Measurements from ENCODE around the gene CPPED1.

The CPPED1 gene

GRCh38 chr16:12643034-12643455 is 160.6 kb downstream of the CPPED1 start:
- H3K4me1 ChIP-seq = no peaks in the 10 kb centered on the region
- in situ Hi-C loops (cut with MboI; ENCODE audit: low sequenced_read_pairs) = no loop called here
- no peaks in the 10 kb centered on the region for H3K27me3 ChIP-seq (ENCODE audit: low read depth)
- no peaks in the 10 kb centered on the region; the same call in 1 of the 2 replicates for H3K9me3 ChIP-seq
- no peaks in the 10 kb centered on the region for H3K36me3 ChIP-seq (replicated peaks)
- no peak overlapping the region for H3K4me3 ChIP-seq
- no peak for DNase-seq (ENCODE audit: low spot score in 2 of 2)

DNA sequence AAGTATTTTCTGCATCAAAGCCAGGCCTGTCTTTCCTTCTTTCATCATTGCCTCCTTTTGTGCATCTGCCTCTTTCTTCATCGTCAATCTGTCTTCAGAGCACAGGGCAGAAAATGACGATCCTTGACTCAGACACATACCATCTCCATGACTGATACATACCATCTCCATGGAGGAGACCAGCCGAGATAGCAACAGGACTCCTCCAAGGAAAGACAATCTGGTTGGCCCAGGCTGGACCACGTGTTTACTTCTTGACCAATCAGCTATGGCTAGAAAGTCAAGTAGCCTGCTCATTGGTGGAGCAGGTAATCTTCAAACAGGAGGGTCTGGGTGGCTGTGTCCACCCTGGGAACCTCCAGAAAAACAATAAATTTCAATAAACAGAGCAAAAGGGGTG is 164.6 kb downstream of the CPPED1 start:
- in situ Hi-C loops (cut with MboI; ENCODE audit: low sequenced_read_pairs) = no loop called here
- no peaks in the 10 kb centered on the region; the same call in 1 of the 2 replicates for H3K9me3 ChIP-seq
- H3K36me3 ChIP-seq (replicated peaks) = no peaks in the 10 kb centered on the region
- no peak for DNase-seq (ENCODE audit: low spot score in 2 of 2)
- no peaks in the 10 kb centered on the region for H3K27me3 ChIP-seq (ENCODE audit: low read depth)
- no peak overlapping the region for H3K4me3 ChIP-seq
- no peaks in the 10 kb centered on the region for H3K4me1 ChIP-seq

DNA sequence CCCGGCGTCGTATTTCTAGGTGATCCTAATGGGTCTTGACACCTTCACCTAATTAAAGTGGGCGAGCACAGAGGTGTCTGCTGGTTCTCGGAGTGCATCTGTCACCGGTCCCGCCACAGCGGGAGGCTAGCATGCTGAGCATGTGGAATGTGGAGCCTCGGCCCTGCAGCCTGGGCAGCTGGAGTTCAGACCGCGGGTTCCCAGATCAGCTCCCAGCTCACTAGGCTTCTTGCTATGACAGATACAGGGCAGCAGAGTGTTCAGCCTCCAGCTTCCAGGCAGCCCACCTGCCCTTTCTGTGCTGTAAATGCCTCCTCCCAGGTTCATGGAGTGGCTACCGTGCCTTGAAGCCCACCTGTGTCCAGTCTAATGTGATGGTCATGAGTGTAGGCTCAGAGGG is 166.7 kb downstream of the CPPED1 start:
- no peak for DNase-seq (ENCODE audit: low spot score in 2 of 2)
- H3K27me3 ChIP-seq (ENCODE audit: low read depth) = no peaks in the 10 kb centered on the region
- in situ Hi-C loops (cut with MboI; ENCODE audit: low sequenced_read_pairs) = no loop called here
- no peaks in the 10 kb centered on the region for H3K36me3 ChIP-seq (replicated peaks)
- H3K9me3 ChIP-seq = no peaks in the 10 kb centered on the region
- no peak overlapping the region for H3K4me3 ChIP-seq
- H3K4me1 ChIP-seq = no peaks in the 10 kb centered on the region

DNA sequence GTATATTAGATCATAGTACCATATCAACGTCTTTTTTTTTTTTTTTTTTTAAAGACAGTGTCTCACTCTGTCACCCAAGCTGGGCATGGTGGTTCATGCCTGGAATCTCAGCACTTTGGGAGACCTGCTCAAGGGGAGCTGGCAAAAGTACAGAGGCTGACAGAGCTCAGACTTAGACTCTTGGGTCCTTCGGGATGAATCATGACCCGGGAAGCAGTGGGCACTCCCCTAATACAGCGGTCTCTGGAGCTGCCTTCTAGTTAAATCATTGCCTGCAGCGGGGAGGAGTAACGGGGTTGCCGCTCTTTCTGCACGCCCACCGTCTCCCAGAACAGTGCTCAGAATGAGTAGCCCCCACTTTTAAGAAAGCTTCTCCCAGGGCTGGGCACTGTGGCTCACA is 174.4 kb downstream of the CPPED1 start:
- H3K9me3 ChIP-seq = no peaks in the 10 kb centered on the region
- in situ Hi-C loops (cut with MboI; ENCODE audit: low sequenced_read_pairs) = no loop called here
- no peaks in the 10 kb centered on the region for H3K36me3 ChIP-seq (replicated peaks)
- DNase-seq (ENCODE audit: low spot score in 2 of 2) = no peak
- H3K27me3 ChIP-seq (ENCODE audit: low read depth) = no peaks in the 10 kb centered on the region
- no peak overlapping the region for H3K4me3 ChIP-seq
- no peaks in the 10 kb centered on the region for H3K4me1 ChIP-seq

GRCh38 chr16:12628536-12628935 is 175.2 kb downstream of the CPPED1 start:
- H3K4me1 ChIP-seq = no peaks in the 10 kb centered on the region
- no peak overlapping the region for H3K4me3 ChIP-seq
- in situ Hi-C loops (cut with MboI; ENCODE audit: low sequenced_read_pairs) = no loop called here
- H3K9me3 ChIP-seq = no peaks in the 10 kb centered on the region
- no peaks in the 10 kb centered on the region for H3K36me3 ChIP-seq (replicated peaks)
- no peaks in the 10 kb centered on the region for H3K27me3 ChIP-seq (ENCODE audit: low read depth)
- DNase-seq (ENCODE audit: low spot score in 2 of 2) = no peak

GRCh38 chr16:12627394-12627793 is 176.3 kb downstream of the CPPED1 start:
- H3K27me3 ChIP-seq (ENCODE audit: low read depth) = no peaks in the 10 kb centered on the region
- no peaks in the 10 kb centered on the region for H3K36me3 ChIP-seq (replicated peaks)
- no peak overlapping the region for H3K4me3 ChIP-seq
- no peaks in the 10 kb centered on the region for H3K4me1 ChIP-seq
- no peaks in the 10 kb centered on the region for H3K9me3 ChIP-seq
- no peak for DNase-seq (ENCODE audit: low spot score in 2 of 2)
- in situ Hi-C loops (cut with MboI; ENCODE audit: low sequenced_read_pairs) = no loop called here

DNA sequence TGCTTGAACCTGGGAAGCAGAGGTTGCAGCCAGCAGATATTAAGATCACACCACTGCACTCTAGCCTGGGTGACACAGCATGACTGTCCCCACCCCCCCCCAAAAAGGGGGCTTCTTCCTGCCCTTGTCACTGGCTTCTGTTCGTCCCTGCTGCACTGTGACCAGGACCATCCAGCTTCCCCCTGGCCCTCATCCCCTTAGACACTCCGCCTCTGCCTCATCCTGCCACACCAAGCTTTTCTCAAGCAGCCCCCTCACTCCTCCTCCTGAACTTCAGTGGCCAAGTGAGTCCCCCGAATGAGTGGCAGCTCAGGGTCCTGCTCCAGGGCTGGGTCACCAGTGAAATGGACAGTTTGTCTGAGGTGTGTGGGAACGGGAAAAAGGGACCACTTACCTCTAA is 177.3 kb downstream of the CPPED1 start:
- H3K9me3 ChIP-seq = no peaks in the 10 kb centered on the region
- H3K4me3 ChIP-seq = no peak overlapping the region
- no peak for DNase-seq (ENCODE audit: low spot score in 2 of 2)
- no peaks in the 10 kb centered on the region for H3K27me3 ChIP-seq (ENCODE audit: low read depth)
- no peaks in the 10 kb centered on the region for H3K4me1 ChIP-seq
- no peaks in the 10 kb centered on the region for H3K36me3 ChIP-seq (replicated peaks)
- in situ Hi-C loops (cut with MboI; ENCODE audit: low sequenced_read_pairs) = no loop called here

- no peaks in the 10 kb centered on the region for H3K27me3 ChIP-seq (ENCODE audit: low read depth)
- in situ Hi-C loops (cut with MboI; ENCODE audit: low sequenced_read_pairs) = no loop called here
- no peaks in the 10 kb centered on the region for H3K36me3 ChIP-seq (replicated peaks)
- DNase-seq (ENCODE audit: low spot score in 2 of 2) = no peak
- no peaks in the 10 kb centered on the region for H3K4me1 ChIP-seq
- no peak overlapping the region for H3K4me3 ChIP-seq
- H3K9me3 ChIP-seq = no peaks in the 10 kb centered on the region
Observed at GRCh38 chr16:12625716-12626115, 178.0 kb downstream of the CPPED1 start.

- Histone ChIP-seq H3K36me3 (replicated peaks) (no peaks in the 10 kb centered on the region), H3K27me3 (ENCODE audit: low read depth) (no peaks in the 10 kb centered on the region), H3K4me1 (no peaks in the 10 kb centered on the region), H3K9me3 (no peaks in the 10 kb centered on the region), H3K4me3 (no peak overlapping the region)
- no peak for DNase-seq (ENCODE audit: low spot score in 2 of 2)
- in situ Hi-C loops (cut with MboI; ENCODE audit: low sequenced_read_pairs) = no loop called here
Observed at GRCh38 chr16:12625068-12625467, 178.6 kb downstream of the CPPED1 start.

DNA sequence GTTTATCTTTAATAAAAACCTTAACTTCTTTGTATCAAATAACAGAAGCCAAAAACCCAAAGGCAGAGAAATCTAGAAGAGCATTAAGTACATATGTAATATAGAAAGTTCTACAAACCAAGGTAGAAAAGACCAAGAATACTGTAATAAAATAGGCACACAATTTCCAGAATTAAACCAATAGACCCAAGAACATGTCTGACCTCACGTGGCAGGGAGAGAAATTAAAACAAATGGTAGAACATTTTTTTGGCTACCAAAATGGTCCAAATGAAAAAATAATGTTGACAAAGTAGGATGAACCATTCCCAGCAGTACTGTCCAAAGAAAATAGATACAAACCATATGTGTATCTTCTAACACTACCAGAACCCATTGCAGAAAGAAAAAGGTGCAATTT is 183.5 kb downstream of the CPPED1 start:
- DNase-seq (ENCODE audit: low spot score in 2 of 2) = no peak
- Histone ChIP-seq H3K4me1 (no peaks in the 10 kb centered on the region), H3K9me3 (no peaks in the 10 kb centered on the region), H3K27me3 (ENCODE audit: low read depth) (no peaks in the 10 kb centered on the region), H3K36me3 (replicated peaks) (no peaks in the 10 kb centered on the region), H3K4me3 (no peak overlapping the region)
- in situ Hi-C loops (cut with MboI; ENCODE audit: low sequenced_read_pairs) = no loop called here

GRCh38 chr16:12618515-12618914 is 185.2 kb downstream of the CPPED1 start:
- in situ Hi-C loops (cut with MboI; ENCODE audit: low sequenced_read_pairs) = no loop called here
- Histone ChIP-seq H3K4me1 (no peaks in the 10 kb centered on the region), H3K9me3 (no peaks in the 10 kb centered on the region), H3K4me3 (no peak overlapping the region), H3K27me3 (ENCODE audit: low read depth) (no peaks in the 10 kb centered on the region), H3K36me3 (replicated peaks) (no peaks in the 10 kb centered on the region)
- DNase-seq (ENCODE audit: low spot score in 2 of 2) = no peak

DNA sequence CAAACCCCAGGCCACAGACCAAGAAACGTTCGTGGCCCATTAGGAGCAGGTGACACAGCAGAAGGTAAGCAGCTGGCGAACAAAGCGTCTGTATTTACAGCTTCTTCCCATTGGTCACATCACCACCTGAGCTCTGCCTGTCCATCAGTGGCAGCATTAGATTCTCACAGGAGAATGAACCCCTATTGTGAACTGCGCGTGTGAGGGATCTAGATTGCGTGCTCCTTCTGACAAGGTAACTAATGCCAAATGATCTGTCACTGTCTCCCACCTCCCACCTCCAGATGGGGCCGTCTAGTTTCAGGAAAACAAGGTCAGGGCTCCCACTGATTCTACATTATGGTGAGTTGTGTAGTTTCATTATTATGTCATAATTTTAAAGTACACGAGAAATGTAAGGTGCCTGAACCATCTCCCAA is 186.3 kb downstream of the CPPED1 start:
- Histone ChIP-seq H3K36me3 (replicated peaks) (no peaks in the 10 kb centered on the region), H3K4me3 (no peak overlapping the region), H3K4me1 (no peaks in the 10 kb centered on the region), H3K9me3 (no peaks in the 10 kb centered on the region), H3K27me3 (ENCODE audit: low read depth) (no peaks in the 10 kb centered on the region)
- in situ Hi-C loops (cut with MboI; ENCODE audit: low sequenced_read_pairs) = no loop called here
- no peak for DNase-seq (ENCODE audit: low spot score in 2 of 2)

DNA sequence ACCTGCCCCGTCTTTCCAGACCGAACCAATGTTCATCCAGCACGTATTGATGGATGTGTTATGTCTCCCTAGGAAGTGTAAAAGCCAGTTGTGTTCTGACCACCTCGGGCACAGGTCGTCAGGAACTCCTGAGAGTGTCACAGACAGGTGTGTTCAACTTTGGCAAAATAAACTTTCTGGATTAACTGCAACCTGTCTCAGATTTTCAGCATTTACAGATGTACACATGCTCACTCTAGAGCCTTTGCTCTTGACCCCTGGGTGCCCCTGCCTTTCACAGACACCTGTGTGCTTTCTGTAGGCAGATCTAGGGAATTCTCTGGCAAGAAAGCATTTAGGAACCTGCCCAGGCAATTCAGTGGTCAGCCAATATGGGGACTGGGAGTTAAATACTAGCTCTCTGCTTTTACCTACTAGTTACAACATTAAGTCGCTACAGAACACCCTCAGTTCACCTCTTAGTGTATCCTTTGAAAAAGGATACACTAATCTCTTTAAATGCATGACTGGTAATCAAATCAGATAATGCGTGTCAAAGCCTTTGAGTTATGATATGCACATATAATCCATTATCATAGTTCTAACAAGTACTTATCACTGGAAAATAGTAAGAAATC is 188.9 kb downstream of the CPPED1 start:
- Histone ChIP-seq H3K36me3 (replicated peaks) (no peaks in the 10 kb centered on the region), H3K4me3 (no peak overlapping the region), H3K9me3 (no peaks in the 10 kb centered on the region; the same call in 1 of the 2 replicates), H3K27me3 (ENCODE audit: low read depth) (no peaks in the 10 kb centered on the region), H3K4me1 (no peaks in the 10 kb centered on the region)
- no peak for DNase-seq (ENCODE audit: low spot score in 2 of 2)
- in situ Hi-C loops (cut with MboI; ENCODE audit: low sequenced_read_pairs) = no loop called here

DNA sequence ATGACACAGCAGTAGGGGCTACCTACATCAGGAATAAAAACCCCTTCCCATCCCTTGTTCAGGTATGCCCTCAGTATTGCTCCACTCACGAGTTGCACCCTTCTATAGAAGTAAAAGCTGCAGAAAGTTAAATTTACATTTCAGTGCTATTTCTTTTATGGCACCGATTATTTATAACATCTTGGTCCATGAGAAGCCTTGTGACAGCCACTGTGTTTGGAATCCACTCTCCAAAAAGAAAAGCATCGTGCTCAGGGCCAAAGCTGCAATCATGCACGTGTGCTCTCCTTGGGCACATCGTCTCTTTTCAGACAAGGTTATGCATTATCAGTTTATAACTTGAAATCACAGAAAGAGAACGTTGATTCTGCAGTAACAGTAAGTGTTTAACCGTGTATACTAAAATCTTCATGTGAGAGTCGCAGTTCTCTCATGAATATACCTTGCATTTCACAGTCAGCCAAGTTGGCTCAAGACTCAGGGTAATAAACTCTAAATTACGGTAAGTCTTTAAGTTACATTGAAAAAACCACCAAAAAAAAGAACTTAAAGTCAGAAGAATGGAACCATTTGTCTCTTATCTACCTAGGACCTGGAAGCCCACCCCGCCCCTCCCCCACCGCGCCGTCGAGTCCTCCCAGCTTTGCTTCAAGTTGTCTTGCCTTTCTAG is 189.6 kb downstream of the CPPED1 start:
- in situ Hi-C loops (cut with MboI; ENCODE audit: low sequenced_read_pairs) = no loop called here
- DNase-seq (ENCODE audit: low spot score in 2 of 2) = no peak
- H3K27me3 ChIP-seq (ENCODE audit: low read depth) = no peaks in the 10 kb centered on the region
- no peak overlapping the region for H3K4me3 ChIP-seq
- no peaks in the 10 kb centered on the region for H3K4me1 ChIP-seq
- no peaks in the 10 kb centered on the region; the same call in 1 of the 2 replicates for H3K9me3 ChIP-seq
- no peaks in the 10 kb centered on the region for H3K36me3 ChIP-seq (replicated peaks)
